Ishikawa (cell line): Measurements from ENCODE around the gene PDE7B.

Source experiments
- CEBPB ChIP-seq: IDR thresholded peaks from 2 replicates; pipeline ENCODE4 v1.6.1; 2012
- EP300 ChIP-seq: IDR thresholded peaks from 2 replicates; pipeline ENCODE4 v1.6.1; 2012; ENCODE audit warnings: borderline replicate concordance
- FOXM1 ChIP-seq: IDR thresholded peaks from 2 replicates; pipeline ENCODE4 v1.6.1; 2012; ENCODE audit warnings: low read depth, borderline replicate concordance
- MAX ChIP-seq: IDR thresholded peaks from 2 replicates; pipeline ENCODE4 v1.6.1; 2012
- NFIC ChIP-seq: IDR thresholded peaks from 2 replicates; pipeline ENCODE4 v1.6.1; 2012
- RAD21 ChIP-seq: IDR thresholded peaks from 2 replicates; pipeline ENCODE4 v1.6.1; 2012; ENCODE audit warnings: low read depth
- REST ChIP-seq: IDR thresholded peaks from 2 replicates; pipeline ENCODE4 v1.6.1; 2012; ENCODE audit warnings: low read depth, mild to moderate bottlenecking
- TAF1 ChIP-seq: IDR thresholded peaks from 2 replicates; pipeline ENCODE4 v1.6.1; 2012; ENCODE audit warnings: low read depth, mild to moderate bottlenecking
- TCF12 ChIP-seq: IDR thresholded peaks from 2 replicates; pipeline ENCODE4 v1.6.1; 2012; ENCODE audit warnings: low read depth
- TEAD4 ChIP-seq: IDR thresholded peaks from 2 replicates; pipeline ENCODE4 v1.6.1; 2012
- YY1 ChIP-seq: IDR thresholded peaks from 2 replicates; pipeline ENCODE4 v1.6.1; 2012; ENCODE audit warnings: low read depth
- TF ChIP-seq, protein P1 (sequence below): IDR thresholded peaks from 2 replicates; pipeline ENCODE4 v1.6.1; 2012

- TF ChIP-seq, protein P1, sequence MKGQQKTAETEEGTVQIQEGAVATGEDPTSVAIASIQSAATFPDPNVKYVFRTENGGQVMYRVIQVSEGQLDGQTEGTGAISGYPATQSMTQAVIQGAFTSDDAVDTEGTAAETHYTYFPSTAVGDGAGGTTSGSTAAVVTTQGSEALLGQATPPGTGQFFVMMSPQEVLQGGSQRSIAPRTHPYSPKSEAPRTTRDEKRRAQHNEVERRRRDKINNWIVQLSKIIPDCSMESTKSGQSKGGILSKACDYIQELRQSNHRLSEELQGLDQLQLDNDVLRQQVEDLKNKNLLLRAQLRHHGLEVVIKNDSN, result no peak
- no peak for TF ChIP-seq MAX
- TF ChIP-seq EP300, result no peak
- no peak for TF ChIP-seq REST
- no peak for TF ChIP-seq TCF12
- TF ChIP-seq RAD21, result no peak
- TF ChIP-seq TAF1, result no peak
- TF ChIP-seq NFIC, result no peak
- TF ChIP-seq YY1, result no peak
- TF ChIP-seq CEBPB, result no peak
- no peak for TF ChIP-seq FOXM1
- TF ChIP-seq TEAD4, result no peak
These were observed 8.9 kb downstream of the PDE7B start for GRCh38 chr6:135860361-135860760.
